DND-41 (cell line): Measurements from ENCODE around the gene SLC25A26.

Experiments used
- ATAC-seq: fragments of 200-7000 bp; cut with Tn5 transposase; 3 replicates; pipeline ENCODE4 v1.9.1; 2021; ENCODE audit warnings: low read depth; ENCODE audit not compliant: insufficient read depth
- DNase-seq: peaks from one replicate; pipeline ENCODE4 v3.0.0-alpha.2; 2020
- H2AFZ ChIP-seq: 2 replicates; pipeline ENCODE4 v1.6.0; 2012; ENCODE audit warnings: low read depth, low read length
- H3K27ac ChIP-seq: 2 replicates; pipeline ENCODE4 v1.5.1; 2012; ENCODE audit warnings: low read length, inconsistent platforms
- H3K27me3 ChIP-seq: fragments of 200-600 bp; sonication (generic); 2 replicates; pipeline ENCODE4 v1.6.0; 2012; ENCODE audit warnings: low read length, mild to moderate bottlenecking, inconsistent platforms; ENCODE audit not compliant: insufficient read depth, poor library complexity
- H3K36me3 ChIP-seq: 2 replicates; pipeline ENCODE4 v1.5.1; 2012; ENCODE audit warnings: low read length, inconsistent platforms; ENCODE audit not compliant: insufficient read depth
- H3K4me1 ChIP-seq: 2 replicates; pipeline ENCODE4 v1.5.1; 2012; ENCODE audit warnings: mild to moderate bottlenecking, low read length; ENCODE audit not compliant: insufficient read depth
- H3K4me2 ChIP-seq: 2 replicates; pipeline ENCODE4 v1.6.0; 2012; ENCODE audit warnings: mild to moderate bottlenecking, moderate library complexity, low read length, inconsistent platforms; ENCODE audit not compliant: insufficient read depth
- H3K4me3 ChIP-seq, 2 experiments: fragments of 200-600 bp in 1 of 2; shearing (Covaris generic) in 1 of 2; 2 replicates each; pipeline ENCODE4 v1.5.1; 2012 to 2016; ENCODE audit warnings: inconsistent platforms in 2 of 2, low read length in 2 of 2, mild to moderate bottlenecking in 2 of 2, low read depth in 1 of 2, moderate library complexity in 1 of 2
- H3K79me2 ChIP-seq: 2 replicates; pipeline ENCODE4 v1.6.0; 2012; ENCODE audit warnings: low read length, inconsistent platforms; ENCODE audit not compliant: insufficient read depth
- H3K9ac ChIP-seq: 2 replicates; pipeline ENCODE4 v1.6.0; 2012; ENCODE audit warnings: low read depth, mild to moderate bottlenecking, inconsistent platforms, low read length, moderate library complexity
- H3K9me3 ChIP-seq: 2 replicates; pipeline ENCODE4 v1.5.1; 2012; ENCODE audit warnings: low read length, moderate library complexity, mild to moderate bottlenecking, inconsistent platforms; ENCODE audit not compliant: insufficient read depth, severe bottlenecking
- H4K20me1 ChIP-seq: 2 replicates; pipeline ENCODE4 v1.6.0; 2012; ENCODE audit warnings: low read length; ENCODE audit not compliant: insufficient read depth
- EZH2 ChIP-seq: IDR thresholded peaks from 3 replicates; pipeline ENCODE4 v1.6.1; 2012; ENCODE audit warnings: borderline replicate concordance, low read depth, mild to moderate bottlenecking, moderate library complexity, low read length, inconsistent platforms; ENCODE audit not compliant: severe bottlenecking
- TF ChIP-seq, protein P1 (sequence below): IDR thresholded peaks from 2 replicates; pipeline ENCODE4 v1.5.1; 2012; ENCODE audit warnings: borderline replicate concordance, low read length, moderate library complexity, mild to moderate bottlenecking; ENCODE audit not compliant: poor library complexity, severe bottlenecking; ENCODE audit errors: extremely low read depth

Gene SLC25A26

DNA sequence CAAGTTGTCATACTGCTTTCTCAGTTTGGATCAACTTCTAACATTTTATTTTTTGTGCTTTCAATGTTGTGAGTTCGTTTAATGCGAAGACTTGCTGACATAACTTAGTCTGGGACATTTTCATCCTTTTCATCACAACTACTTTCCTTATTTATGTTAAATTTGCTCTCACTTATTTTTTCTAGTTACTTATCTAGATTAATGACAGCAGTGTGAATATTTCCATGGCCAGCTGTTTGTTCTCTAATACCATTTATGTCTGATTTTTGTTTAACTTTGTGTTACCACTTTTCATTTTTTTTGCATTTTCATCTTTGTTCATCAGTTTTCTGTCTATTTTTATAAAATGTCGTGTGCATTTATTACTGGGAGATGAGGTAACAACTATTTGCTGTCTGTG, 6.2 kb downstream of the SLC25A26 start:
- TF ChIP-seq, protein P1, sequence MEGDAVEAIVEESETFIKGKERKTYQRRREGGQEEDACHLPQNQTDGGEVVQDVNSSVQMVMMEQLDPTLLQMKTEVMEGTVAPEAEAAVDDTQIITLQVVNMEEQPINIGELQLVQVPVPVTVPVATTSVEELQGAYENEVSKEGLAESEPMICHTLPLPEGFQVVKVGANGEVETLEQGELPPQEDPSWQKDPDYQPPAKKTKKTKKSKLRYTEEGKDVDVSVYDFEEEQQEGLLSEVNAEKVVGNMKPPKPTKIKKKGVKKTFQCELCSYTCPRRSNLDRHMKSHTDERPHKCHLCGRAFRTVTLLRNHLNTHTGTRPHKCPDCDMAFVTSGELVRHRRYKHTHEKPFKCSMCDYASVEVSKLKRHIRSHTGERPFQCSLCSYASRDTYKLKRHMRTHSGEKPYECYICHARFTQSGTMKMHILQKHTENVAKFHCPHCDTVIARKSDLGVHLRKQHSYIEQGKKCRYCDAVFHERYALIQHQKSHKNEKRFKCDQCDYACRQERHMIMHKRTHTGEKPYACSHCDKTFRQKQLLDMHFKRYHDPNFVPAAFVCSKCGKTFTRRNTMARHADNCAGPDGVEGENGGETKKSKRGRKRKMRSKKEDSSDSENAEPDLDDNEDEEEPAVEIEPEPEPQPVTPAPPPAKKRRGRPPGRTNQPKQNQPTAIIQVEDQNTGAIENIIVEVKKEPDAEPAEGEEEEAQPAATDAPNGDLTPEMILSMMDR = no peak
- no peak for TF ChIP-seq EZH2
- H3K79me2 ChIP-seq = peaks cover 21% of the 10 kb centered on the region
- no peak overlapping the region for H2AFZ ChIP-seq
- no peaks in the 10 kb centered on the region for H3K9me3 ChIP-seq
- no peak overlapping the region for H3K27ac ChIP-seq
- H4K20me1 ChIP-seq = peaks cover 5% of the 10 kb centered on the region; the same call in 1 of the 2 replicates
- no peaks in the 10 kb centered on the region for H3K27me3 ChIP-seq
- peaks cover 6% of the 10 kb centered on the region; the same call in 1 of the 2 replicates for H3K36me3 ChIP-seq
- no peak for ATAC-seq
- H3K4me1 ChIP-seq = peaks cover 6% of the 10 kb centered on the region
- no peak overlapping the region for H3K4me3 ChIP-seq
- H3K4me2 ChIP-seq = no peak overlapping the region
- H3K9ac ChIP-seq = no peak overlapping the region
- no peak for DNase-seq

DNA sequence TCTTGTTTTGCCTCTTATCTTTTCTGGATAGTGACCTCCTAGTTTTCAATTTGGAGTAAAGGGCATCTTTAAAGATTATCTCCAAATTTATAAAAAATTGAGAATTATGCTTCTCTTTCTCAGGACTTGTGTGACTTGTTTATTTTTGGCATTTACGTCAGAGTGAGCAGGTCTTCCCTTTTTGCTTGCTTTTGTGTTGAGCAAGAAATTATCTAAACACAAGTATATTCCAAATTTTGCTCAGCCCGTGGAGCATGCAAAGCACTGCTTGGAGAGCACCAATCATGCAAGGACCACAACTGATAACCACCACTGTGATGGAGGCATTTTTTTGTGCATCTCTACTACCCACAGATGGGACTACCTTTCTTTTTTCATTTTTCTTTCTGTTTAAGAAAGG, 7.1 kb downstream of the SLC25A26 start:
- H3K36me3 ChIP-seq = peaks cover 2% of the 10 kb centered on the region; the same call in 1 of the 2 replicates
- H4K20me1 ChIP-seq = peaks cover 10% of the 10 kb centered on the region; the same call in 1 of the 2 replicates
- H3K4me3 ChIP-seq = no peak overlapping the region
- no peaks in the 10 kb centered on the region for H3K4me1 ChIP-seq
- no peak for ATAC-seq
- H3K27me3 ChIP-seq = no peaks in the 10 kb centered on the region
- H3K27ac ChIP-seq = no peak overlapping the region
- H3K79me2 ChIP-seq = peaks cover 23% of the 10 kb centered on the region; the same call in 1 of the 2 replicates
- no peak overlapping the region for H3K4me2 ChIP-seq
- H2AFZ ChIP-seq = no peak overlapping the region
- DNase-seq = no peak
- no peak overlapping the region for H3K9ac ChIP-seq
- no peaks in the 10 kb centered on the region for H3K9me3 ChIP-seq
- TF ChIP-seq, protein P1 = no peak
- no peak for TF ChIP-seq EZH2

DNA sequence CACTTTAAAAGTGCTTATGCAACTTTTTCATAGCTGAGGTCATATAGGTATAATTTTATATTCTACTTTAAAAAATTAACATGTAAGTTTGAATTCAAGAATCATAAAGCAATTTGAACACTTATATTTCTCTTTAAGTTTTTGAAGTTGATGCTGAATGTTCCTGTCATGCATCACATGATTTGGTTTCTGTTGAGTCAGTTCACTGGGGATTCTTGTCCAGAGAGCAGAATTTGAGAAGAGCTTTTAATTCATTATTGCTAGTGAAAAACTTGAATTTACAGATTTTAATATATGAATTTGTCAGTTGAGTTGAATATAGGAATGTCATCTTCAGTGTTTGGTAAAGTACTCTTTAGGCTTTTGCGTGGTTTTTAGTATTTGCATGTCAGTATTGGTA, 7.9 kb downstream of the SLC25A26 start:
- Histone ChIP-seq H3K9me3 (no peaks in the 10 kb centered on the region), H3K4me2 (no peak overlapping the region), H3K9ac (no peak overlapping the region), H3K27me3 (no peaks in the 10 kb centered on the region), H3K36me3 (no peaks in the 10 kb centered on the region), H3K79me2 (peaks cover 19% of the 10 kb centered on the region; the same call in 1 of the 2 replicates), H2AFZ (no peak overlapping the region), H3K4me3 (no peak overlapping the region), H3K4me1 (no peaks in the 10 kb centered on the region), H4K20me1 (peaks cover 10% of the 10 kb centered on the region; the same call in 1 of the 2 replicates), H3K27ac (no peak overlapping the region)
- TF ChIP-seq, protein P1 = no peak
- no peak for TF ChIP-seq EZH2
- ATAC-seq (no peak), DNase-seq (no peak)

DNA sequence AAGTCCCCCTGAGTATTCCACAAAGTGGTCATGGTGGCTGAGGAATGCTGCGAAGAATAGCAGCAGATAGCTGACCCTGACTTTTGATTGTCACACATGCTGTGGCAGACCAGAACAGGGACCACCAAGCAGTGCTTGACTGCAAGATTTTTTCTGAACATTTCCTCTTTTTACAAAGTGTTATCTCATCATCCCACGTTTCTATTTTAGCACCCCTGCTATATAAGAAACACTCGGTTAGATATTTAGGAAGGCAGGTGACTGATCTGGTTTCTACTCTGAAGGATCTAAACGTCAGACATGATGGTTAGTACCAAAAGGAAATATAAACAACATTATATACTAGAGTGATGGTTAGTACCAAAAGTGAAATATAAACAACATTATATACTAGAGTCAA, 9.1 kb downstream of the SLC25A26 start:
- Histone ChIP-seq H2AFZ (no peak overlapping the region), H3K4me3 (no peak overlapping the region), H3K27me3 (no peaks in the 10 kb centered on the region), H3K4me1 (no peaks in the 10 kb centered on the region), H3K36me3 (no peaks in the 10 kb centered on the region), H4K20me1 (peaks cover 10% of the 10 kb centered on the region; the same call in 1 of the 2 replicates), H3K9me3 (no peaks in the 10 kb centered on the region), H3K9ac (no peak overlapping the region), H3K27ac (no peak overlapping the region), H3K4me2 (no peak overlapping the region), H3K79me2 (peaks cover 17% of the 10 kb centered on the region; the same call in 1 of the 2 replicates)
- TF ChIP-seq, protein P1 = no peak
- no peak for TF ChIP-seq EZH2
- DNase-seq = no peak
- ATAC-seq = no peak
